NCI-H526 treated with DMSO at 0.1 percent for 48 hours (cell line): ENCODE data around the gene P3H1.

ENCODE experiments used
- DNase-seq: peaks from one replicate; lab custom pipeline; 2025; lab: John Stamatoyannopoulos, UW

P3H1 gene

DNA sequence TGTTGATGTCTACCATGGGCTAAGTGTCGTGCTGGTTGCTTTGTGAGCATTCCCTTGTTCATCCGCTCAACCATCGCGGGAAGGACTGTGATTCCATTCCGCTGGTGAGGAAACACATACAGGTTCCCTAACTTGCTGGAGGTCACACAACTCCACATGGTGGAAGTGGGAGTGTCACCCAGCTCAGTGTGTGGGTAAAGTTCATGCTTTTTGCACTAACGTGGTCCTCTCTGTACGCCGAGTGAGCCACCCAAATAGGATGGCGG lies 22.7 kb downstream of the P3H1 start:
- DNase-seq, result no peak

DNA sequence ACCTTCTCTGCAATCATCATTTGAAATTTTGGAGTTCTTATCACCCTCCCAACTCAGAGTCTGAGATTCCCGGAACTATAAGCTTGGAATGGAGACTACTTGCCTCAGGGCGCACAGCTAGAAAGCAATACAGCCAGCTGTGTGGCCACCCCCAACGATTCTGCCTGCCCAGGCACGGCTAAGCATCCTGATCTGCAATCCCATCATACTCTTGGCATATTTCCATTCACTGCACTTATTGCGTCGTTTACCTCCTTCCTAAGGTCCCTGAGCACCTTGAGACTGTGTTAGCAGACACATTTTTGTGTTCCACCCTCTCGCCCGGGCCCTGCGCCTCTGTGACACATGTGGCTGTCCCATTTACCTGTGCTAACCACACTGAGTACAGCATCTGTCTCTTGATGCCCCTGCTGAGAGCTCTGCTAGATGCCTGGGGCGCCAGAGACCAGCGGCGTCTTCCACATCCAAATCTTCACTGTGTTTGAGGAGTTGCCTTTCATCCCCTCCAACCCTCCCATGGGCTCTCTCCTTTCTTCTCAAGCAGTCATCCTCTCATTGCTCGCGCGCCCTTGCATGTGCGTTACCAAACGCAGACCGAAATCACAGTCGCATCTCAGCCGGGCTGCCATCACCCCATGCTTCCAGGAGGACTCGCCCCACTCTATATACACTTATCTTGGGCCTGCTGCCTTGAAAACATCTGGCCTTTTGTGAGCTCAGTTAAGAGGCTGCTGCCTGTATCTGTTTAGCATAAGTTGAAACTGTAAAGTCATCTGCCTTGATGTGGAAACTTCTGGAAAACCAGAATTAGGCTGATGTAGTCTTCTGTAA lies 23.3 kb downstream of the P3H1 start:
- no peak for DNase-seq

DNA sequence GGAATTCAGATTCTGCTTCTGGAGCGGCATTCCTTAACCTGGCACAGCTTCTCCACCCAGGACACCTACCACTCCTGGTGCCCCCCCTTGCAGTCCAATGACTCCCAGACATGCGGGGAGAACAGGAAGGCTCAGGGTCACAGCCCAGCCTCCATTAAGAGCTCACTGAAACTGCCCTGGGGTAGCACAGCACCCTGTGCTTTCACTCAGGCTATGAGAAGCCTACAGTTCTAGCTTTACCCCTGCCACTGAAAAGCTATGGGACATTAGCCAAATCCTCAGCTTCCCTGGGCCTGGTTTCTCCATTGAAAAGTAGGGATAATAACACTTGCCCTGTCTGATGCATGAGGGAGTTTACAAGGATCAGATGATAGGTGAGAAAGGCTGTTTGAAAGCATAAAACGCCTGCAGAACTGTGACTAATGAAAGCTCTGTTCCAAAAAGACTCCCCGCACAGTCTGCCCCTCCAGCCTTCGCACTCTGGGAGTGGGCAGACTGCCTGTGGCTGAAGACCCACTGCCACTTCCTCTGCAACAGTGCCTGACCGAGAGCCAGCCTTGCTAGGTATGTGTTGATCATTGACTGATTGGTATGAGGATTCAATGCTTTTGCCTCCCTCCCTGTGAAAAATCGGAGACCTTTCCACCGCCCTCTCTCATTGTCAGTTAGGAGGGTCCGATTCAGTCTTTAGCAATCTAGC lies 24.1 kb downstream of the P3H1 start:
- DNase-seq, result no peak

DNA sequence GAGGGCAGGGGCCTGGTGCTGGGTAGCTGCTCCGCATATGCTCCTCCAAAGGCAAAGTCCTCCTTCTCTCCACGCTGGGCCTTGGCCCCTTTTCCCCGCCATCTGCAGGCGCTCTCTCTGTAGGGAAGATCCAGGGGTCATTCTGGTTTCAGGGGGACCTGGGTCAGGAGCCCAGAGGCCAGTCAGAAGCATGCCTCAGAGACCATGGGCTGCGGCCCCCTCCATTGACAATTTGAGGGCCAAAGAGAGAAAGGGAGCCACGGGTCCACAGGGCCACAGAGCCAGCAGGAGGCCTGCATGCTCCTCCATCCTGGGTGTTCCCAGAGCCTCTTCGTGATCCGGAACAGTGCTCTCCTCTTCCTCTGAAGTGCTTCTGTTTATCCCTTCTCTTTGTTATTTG lies 24.7 kb downstream of the P3H1 start:
- no peak for DNase-seq

DNA sequence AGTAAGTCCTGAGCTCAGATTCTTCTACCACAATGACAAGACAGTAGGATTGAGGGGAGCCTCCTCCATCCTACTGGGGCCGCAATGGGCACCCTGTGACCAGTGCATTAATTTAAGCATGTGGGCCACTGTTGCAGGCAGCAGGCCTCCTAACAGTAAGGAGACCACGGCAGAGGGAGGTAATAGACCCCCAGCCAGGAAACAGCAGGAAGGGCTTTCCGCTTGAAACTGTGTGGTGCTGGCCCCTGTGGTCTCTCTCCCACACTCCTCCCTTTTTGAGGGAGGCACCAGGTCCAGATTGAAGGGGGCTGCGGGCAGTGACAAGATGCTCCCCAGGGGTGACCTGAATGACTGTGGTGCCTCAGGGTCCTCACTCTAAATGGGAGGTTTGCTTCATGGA lies 25.1 kb downstream of the P3H1 start:
- no peak for DNase-seq

DNA sequence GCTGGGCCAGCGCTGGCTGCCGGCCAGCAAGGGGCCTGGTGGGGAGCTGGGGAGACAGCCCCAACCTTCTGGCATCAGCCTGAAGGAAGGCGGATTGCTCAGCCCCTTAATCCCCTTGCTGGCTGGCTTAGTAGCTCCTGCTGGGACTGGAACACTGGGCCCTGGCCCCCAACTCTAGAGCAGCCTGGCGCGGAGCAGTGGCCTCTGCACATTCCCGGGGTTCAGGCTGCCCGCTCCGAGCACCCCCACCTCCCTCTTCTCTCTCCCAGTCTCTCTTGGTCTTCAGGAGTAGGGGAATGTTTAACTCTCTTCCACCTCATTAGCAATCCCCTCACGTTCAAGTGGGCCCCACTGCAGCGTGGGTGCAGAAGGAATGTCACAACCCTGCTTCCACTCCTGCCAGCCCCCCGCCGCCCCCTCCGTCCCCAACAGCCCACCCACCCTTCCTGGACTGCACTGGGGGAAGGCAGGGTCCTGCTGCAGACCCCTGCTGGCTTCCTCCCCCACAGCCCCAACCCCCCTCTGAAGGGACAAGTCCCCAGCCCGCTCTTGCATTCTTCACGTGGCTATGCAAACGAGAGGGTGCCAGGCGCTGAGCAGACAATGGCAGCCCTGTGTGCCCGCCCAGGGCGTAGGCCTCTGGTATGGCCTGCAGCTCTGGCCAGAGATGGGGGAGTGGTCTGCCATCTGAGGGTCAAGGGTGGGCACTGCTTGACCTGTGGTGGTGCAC lies 25.8 kb downstream of the P3H1 start:
- peak; percentile 62 for DNase-seq

DNA sequence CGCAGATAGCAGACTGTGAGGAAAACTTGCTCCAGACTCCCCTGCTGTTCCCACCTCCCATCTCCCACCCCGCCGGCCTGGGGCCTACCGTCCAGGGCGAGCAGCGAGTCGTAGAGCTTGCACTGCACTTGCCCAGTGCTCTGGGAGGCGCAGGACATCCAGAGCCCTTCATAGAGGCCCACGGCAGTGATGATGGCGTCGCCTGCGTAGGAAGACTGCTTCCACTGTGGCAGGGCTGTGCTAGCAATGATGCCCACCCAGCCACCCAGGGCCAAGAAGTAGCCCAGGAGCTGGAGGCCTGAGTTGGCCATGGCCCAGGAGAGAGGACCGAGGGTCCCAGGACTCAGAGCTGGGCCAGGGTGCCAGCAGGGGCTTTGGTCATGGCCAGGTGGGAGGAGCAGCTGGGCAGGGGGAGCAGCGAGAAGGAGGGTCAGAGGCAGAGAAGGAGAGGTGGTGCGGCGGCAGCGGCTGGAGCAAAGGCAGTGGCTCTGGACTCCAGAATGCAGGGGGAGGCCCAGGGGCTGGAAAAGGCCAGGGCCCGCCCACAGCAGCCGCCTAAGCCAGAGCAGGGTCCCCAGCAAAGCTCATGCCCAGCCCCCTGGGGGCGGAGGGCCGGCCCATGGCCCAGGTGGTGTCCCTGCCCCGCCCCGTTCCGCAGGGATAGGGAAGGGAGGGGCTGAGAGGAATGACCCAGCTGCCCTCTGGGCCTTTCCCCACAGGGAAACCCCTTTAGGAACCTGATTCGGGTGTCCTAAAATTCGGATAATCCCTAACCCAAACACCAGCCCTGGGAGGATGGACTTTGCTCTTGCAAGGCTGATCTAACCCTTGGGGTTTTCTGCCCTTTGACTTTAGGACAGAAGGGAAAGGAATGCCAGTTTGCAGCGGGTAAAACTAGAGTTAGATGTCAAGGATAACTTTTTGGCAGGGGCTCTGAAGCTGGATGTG lies 26.8 kb downstream of the P3H1 start, which contains the start of gene CLDN19:
CLDN19 (minus strand) TSS at position 484 of the 948 bp plus-strand sequence; CDS start at position 311, 173 bp downstream.
- peak; percentile 23 for DNase-seq

DNA sequence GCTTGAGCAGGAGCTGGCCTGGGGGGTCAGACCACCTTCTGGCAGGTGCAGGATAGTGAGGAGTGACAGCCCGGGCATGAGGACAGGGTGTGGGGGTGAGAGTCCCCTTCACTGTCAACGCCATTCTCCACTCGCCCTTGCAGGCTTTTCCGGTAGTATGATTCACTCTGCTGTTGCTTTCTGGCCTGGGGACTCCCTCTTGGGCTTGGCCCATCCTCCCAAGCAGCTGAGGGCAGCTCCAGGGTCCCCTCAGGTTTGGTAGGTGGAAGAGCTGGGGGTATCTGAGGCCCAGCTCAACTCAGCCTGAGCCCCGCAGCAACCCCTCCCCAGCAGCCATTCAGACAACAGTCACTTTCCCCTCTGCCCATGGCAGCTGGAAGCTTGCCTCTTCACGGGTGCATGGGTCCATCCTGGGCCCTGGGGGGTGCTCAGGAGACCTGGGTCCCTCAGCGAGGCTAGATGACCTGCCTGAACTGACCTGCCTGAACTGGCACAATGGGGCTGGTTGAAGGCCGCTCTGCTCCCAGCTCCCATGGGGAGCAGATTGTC lies 28.1 kb downstream of the P3H1 start:
- no peak for DNase-seq

DNA sequence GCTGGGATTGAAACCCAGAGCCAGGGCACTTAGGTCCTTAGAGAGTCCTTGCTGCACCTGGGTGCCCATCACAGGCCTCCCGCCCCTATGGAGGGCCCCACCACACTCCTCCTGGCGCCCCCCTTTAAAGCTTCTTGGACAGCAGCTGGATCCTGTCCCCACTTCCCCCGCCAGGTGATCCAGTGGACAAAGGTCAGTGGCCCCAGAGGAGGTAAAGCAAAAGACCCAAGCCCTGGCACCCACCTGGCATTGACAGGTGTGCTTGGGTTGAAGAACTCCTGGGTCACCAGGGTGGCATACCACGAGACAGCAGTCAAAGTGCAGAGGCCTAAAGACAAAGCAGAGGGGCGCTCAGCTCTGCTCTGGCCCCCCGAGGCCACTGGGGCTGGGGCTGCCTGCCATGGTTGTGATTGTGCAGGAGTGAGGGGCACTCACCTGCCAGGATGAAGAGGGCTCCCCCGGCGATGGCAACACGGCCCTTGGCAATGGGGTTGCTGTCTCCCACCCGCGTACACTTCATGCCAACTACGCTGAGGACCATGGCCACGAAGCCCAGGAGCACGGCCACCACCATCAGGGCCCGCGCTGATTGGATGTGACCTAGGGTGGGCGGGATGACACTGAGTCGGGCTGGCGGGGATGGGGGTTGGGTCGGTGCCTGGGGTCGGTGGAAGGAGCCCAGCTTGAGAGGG lies 28.7 kb downstream of the P3H1 start:
- no peak for DNase-seq

DNA sequence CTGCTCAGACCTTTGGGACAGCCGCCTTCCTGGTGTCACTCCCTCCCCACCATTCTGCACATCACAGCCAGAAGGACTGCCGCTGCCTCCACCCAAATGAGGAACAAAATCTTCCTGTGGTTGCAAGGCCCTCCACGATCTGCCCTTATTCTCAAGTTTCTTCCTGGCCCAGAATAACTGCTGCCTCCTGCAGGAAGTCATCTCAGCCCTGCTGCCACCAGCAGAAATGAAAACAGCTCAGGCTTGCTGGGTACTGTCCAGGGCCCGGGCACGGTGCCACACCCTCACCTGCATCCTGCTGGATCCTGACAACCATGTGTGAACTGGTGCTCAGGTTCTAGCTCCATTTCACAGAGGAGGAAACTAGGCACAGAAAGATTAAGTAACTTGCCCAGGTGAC lies 29.6 kb downstream of the P3H1 start:
- DNase-seq, result no peak

DNA sequence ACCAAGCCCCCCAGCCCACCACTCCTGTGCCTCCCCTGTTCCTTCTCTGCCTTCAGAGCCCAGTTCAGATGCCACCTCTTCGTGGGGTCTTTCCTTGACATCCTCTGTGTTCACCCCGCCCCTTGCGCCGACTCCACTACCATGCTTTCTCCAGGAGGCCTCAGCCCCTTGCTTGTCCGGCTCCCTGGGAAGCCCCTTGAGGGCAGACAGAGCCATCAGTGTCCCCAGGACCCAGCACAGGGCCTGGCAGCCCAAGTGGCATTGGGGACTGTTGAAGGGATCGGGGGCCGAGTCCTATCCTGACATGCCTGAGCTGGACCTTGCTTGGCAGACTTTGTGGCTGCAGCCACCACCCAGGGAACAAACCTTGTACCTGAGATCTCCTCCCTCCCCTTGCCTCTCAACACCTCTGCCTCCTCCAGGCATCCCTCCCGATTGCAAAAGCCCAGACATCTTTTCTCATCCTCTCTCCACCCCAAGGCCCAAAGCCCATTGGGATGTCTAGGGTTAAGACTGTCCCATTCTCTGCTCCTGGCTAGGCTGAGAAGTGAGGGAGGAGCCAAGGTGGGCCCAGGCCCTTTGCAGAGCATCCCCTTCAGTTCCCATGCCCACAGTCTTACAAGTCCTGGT lies 30.1 kb downstream of the P3H1 start:
- no peak for DNase-seq

DNA sequence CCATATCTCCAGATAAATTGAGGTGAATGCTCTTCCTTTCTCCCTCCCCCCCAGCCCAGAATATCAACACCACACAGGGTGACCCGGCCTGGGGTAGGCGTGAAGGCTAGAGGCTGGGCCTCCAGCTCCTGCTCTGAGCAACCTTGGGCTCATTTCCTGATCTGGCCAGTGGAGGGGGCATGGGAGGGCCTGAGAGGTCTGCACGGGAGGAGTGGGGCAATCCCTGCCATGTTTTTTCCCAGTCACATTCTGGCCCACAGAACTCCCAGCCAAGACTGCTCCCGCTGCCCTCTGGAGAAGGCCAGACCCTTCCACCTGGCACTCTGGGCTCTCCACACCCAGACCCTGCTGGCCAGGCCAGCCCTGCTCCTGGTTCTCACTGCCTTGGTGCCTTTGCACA lies 30.7 kb downstream of the P3H1 start:
- DNase-seq, result no peak

DNA sequence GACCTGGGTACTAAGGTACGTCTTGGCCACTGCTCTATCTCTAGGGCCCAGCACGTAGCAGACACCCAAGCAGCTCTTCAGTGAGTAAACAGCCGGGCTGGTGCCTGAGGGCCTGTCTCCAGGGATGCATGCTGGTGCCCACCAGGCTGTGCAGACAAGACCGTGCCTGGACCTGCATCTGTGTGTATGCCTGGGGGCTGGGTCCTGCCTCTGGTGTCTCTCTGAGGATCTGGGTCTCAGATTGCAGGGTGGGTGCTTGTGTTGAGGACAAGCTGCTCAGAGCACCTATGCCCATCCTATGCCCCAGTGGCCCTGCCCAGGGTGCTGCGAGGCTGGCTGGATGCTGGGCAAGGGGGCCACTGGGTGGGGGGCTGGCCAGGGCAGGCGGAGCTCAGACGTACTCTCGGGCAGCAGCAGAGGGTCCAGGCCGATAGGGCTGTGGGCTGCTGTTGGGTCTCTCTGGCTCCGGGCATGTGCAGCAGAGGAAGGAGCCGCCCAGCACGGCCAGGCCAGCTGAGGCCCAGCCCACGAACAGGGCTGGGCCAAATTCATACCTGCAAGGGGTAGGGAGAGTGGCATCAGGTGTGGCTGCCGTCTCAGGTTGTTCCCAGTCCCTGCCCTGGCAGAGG lies 31.2 kb downstream of the P3H1 start:
- no peak for DNase-seq

DNA sequence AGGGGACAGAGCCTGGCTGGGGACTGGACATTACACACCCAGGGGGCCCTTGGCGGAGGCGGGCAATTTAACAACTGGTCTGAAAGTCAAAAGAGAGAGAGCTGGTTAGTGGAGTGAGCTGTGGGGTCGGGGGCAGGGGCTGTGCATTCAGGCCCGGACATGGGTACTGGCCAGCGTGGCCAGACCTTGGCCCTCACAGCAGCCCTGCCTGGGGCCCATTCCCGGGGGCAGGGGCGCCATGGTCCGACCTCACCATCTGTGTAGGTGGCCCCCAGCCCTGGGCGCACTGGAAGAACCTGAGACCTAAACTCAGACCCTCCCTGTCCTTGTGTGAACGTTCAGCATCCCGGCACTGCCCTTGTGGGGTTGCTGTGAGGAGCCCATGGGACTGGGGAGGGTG lies 31.8 kb downstream of the P3H1 start:
- no peak for DNase-seq

DNA sequence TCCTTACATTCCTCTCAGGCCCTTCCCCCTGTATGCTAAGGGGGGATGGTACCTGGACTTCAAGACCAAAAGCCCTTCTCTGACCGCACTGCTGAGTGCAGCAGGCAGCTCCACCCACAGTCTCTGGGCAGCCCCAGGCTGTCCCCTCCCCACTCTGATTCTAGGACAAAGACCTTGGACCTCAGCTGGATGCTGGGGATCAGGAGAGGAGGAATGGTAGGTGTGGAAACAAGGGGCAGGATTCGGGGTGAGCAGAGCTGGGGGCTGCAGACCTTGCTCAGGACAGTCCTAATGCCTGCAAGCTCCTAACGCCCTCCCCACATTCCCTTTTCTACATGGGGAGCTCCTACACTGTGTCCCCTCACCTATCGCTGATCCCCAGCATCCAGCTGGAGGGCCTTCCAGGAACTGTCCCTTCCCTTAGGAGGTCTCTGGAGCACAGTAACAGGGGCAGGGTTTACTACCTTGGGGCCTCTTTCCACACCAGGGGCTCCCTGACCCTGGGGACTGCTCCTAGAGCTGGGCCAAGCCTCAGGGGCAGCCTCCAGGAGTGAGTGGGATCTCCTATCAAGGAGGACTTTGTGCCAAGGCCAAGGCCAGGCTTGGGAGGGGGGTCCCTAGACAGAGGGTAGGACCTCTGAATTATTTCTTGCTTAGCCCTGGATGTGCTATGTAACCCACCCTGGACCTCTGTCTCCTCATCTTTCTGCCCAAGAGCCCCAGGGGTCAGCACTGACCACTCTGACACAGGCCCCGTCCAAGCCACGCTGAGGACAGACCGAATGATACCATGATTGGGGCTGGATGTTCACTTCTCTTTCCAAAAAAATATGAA lies 32.4 kb downstream of the P3H1 start:
- no peak for DNase-seq

DNA sequence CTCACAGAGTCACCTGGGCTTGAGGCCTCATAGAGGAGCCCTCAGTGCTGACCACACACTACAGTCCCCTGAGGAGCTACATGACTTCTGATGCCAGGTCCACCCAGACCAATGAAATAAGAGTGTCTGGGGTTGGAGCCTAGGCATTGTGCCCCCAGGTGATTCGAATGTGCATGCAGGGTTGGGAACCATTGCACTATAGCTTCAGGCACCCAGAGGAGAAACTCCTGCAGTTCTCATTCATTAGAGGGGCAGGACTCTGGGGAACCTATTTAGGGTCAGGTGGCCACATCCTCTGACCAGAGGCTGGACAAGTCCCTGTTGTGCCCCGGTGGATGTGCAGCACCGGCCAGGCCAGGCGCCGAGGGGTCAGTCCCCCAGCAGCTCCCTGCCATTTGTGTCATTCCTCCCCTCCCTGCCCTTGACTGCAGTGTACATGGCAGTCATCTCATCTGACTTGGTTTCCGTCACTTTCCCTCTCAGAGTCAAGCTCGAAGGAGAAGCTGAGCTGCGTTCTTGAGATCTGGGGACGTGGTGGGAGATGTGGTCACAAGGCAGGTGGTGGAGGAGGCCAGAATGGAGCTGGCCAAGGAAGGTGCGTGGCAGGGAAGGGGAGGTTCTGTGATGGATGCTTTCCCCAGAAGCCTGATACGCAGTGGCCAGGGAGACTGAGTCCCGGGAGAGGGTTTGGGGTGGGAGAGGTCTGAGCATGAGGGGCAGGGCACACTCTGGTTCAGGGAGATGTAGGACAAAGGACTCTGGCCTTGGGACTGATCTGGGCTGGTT lies 33.2 kb downstream of the P3H1 start:
- no peak for DNase-seq

DNA sequence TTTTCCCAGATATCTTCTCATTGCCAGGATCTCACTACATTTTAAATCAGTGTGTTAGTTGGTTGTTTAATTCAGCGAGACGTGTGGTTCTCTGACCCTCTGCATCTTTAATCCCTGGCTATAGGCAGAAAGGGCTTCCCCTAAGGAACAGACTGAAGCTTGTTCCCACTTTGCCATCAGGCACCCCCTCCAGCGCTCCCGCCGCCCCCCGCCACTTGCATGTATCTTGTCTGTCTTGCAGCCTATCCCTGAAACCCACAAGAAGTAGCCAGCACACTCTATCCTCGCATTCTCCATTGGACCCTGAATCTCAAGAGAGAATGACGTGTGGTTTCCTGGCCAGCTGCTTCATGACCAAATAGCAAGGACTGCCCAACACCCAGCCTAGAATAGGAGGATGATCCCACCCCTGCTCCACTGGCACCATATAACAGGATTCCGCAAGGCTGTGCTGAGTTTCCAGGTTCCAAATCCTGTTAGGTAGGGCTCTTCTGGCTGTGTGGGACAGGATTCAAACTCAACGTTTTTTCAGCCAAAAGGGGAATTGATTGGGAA lies 34.6 kb downstream of the P3H1 start:
- no peak for DNase-seq

DNA sequence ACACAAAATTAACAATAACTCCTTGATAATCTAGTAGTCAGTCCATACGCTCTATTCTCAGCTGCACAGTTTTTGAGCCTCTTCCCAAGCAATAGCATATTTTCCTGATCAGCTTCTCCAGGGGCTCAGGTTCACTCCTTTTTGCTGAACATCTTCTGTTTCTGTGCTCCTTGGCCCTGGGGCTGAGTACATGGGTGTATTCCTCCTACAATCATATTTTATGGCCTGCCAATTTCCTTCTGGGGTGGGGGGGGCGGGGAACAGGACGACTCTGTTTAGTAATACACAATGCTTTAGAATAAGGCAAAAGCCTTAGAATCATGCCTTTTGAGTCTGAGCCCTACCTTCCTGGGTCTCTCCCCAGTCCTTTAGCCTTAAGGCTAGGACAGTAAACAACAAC lies 35.2 kb downstream of the P3H1 start:
- DNase-seq, result no peak
